Gastroesophageal sphincter (tissue), 3 donors: ENCODE data around the gene ACTRT3.

ENCODE experiments used
- EP300 ChIP-seq: sonication (generic); formaldehyde crosslinking; IDR thresholded peaks from one replicate; pipeline ENCODE4 v1.6.1; 2017; ENCODE audit warnings: antibody characterized with exemption, mild to moderate bottlenecking
- POLR2A ChIP-seq, 2 donors: fragments of 450-650 bp; IDR thresholded peaks; one replicate each; pipeline ENCODE4 v1.6.1; 2017; ENCODE audit warnings: antibody characterized with exemption in 2 of 2, mild to moderate bottlenecking in 2 of 2, moderate library complexity in 1 of 2
- POLR2AphosphoS5 ChIP-seq: sonication (generic); formaldehyde crosslinking; IDR thresholded peaks from one replicate; pipeline ENCODE4 v1.6.1; 2017; ENCODE audit warnings: antibody characterized with exemption
- TF ChIP-seq, protein P1 (sequence below), 4 experiments: fragments of 200-600 bp in 2 of 4; fragments of 450-650 bp in 2 of 4; sonication (generic) in 1 of 4; IDR thresholded peaks; one replicate each; pipeline ENCODE4 v1.5.1; 2017 to 2019; ENCODE audit warnings: antibody characterized with exemption in 4 of 4, mild to moderate bottlenecking in 2 of 4, moderate library complexity in 2 of 4

DNA sequence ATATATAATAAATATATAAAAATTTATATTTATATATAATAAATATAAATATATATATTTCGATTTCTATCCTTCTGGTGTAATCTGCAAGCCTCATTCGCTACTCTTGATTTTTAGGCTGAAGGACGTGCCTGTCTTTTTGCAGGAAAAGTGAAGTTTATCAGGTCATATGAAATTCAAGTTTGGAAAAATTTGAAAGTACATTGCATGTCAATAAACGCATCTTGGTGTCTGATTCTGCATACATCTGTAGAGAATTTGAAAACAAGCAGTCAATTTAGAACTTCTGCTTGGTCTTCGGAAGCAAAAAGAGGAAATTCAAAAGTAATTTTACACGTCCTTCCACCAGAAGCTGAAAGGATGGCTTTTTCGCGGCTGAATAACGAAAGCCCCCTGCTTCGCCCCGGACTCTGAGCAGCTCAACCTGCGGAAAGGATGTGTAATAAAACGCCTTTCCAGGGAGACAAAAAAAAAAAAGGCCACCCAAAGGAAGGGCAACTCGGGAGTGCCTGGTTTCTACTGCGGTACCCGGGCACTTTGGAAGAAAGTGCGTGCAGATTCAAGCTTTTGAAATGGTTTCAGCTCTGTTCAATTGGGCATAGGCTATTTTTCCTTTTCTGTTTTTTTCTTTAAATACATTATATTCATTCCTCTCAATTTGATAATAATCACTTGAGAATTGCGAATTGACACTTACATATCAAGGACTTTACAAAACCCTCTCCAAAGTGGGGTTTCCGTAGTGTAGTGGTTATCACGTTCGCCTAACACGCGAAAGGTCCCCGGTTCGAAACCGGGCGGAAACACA, 2.3 kb upstream of the ACTRT3 start:
- TF ChIP-seq, protein P1, sequence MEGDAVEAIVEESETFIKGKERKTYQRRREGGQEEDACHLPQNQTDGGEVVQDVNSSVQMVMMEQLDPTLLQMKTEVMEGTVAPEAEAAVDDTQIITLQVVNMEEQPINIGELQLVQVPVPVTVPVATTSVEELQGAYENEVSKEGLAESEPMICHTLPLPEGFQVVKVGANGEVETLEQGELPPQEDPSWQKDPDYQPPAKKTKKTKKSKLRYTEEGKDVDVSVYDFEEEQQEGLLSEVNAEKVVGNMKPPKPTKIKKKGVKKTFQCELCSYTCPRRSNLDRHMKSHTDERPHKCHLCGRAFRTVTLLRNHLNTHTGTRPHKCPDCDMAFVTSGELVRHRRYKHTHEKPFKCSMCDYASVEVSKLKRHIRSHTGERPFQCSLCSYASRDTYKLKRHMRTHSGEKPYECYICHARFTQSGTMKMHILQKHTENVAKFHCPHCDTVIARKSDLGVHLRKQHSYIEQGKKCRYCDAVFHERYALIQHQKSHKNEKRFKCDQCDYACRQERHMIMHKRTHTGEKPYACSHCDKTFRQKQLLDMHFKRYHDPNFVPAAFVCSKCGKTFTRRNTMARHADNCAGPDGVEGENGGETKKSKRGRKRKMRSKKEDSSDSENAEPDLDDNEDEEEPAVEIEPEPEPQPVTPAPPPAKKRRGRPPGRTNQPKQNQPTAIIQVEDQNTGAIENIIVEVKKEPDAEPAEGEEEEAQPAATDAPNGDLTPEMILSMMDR (IDR thresholded peaks at IDR 0.05): no peak
- TF ChIP-seq POLR2A (IDR thresholded peaks at IDR 0.05) (no peak), POLR2AphosphoS5 (peak; percentile 50), EP300 (no peak)
